Colon (tissue), 2 donors: ENCODE measurements around the gene MACROD1.

Experiments used
- FAIRE-seq: peaks from 2 replicates; lab custom pipeline; 2012; peaks lifted over from hg19 to GRCh38; lab: Jason Lieb, UNC
- donor health status: control.
- donor health status: control.

MACROD1 gene

DNA sequence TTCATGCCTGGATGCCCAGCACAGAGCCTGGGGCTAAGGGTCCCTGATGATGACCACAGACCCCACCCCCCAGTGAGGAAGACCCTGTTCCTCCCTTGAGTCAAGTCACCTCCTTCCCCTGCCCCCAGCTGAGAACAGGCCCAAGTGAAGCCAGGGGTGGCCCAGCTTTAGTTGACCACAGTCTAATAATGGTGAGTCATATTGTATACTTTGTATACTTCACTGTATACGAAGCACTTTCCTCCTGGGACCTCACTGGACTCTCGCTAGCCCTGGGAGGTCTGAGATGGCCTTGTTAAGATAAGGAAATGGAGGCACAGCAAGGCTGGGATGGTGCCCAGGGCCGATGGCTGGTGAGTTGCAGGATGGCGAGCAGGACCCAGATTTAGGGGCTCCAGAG lies 133.9 kb downstream of the MACROD1 start:
- no peak for FAIRE-seq

GRCh38 chr11:64031001-64031400 lies 134.9 kb downstream of the MACROD1 start:
- FAIRE-seq: no peak

- no peak for FAIRE-seq
These were observed 136.1 kb downstream of the MACROD1 start for GRCh38 chr11:64029773-64030172.

GRCh38 chr11:64028398-64029115 lies 137.4 kb downstream of the MACROD1 start:
- no peak for FAIRE-seq

DNA sequence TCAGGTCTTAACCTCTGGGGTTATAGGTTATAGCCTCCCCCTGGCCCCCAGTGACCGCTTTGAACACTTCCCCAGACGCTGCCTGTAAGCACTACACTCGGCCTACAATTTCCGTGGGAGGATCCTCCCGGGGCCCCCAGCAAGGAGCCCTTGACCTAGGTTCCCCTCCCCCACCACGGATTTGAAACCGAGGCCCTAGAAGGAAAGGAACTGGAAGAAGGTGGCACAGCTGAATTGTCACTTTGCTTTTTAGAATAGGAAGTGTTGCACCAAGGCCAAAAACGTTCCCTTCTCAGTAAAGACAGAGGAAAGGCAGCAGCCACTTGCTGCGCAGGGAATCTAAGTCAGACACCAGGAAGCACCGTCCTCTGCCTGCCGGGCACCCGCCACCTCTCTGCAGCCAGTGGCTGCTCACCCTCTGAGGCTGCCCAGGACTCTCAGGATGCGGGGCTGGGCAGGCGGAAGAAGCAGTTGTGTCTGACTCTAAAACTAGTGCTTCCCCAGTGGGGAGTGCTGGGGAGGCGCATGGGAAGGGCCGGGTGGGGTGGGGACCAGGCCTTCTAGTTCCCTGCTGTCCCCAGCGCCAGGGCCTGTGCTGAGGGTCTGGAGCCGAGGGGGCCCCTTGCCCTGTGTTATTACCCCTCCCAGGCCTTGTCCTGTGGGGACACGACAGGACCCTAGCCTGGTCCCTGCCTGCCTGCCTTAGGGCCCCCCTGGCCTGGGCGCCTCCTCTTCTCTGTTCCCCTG lies 138.1 kb downstream of the MACROD1 start:
- no peak for FAIRE-seq

- FAIRE-seq: no peak
These were observed 139.2 kb downstream of the MACROD1 start for GRCh38 chr11:64026575-64027205.

DNA sequence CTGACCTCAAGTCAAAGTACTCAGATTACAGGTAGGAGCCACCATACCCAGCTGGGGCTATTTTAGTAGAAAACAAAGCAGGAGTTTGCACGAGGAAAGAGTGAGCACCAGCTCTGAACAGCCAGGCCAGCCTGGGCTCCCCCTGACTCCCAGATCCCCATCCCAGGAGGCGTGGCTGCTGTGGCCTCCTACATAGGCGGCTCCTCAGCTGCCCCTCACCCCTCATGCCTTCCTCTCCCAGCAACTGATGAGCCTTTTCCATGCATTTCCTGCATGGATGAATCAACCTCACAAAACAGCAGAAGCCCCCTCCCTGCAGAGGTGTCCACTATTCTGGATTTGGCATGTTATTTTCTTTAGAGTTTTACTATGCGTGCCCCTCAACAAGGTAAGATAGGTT lies 140.7 kb downstream of the MACROD1 start:
- FAIRE-seq: no peak

DNA sequence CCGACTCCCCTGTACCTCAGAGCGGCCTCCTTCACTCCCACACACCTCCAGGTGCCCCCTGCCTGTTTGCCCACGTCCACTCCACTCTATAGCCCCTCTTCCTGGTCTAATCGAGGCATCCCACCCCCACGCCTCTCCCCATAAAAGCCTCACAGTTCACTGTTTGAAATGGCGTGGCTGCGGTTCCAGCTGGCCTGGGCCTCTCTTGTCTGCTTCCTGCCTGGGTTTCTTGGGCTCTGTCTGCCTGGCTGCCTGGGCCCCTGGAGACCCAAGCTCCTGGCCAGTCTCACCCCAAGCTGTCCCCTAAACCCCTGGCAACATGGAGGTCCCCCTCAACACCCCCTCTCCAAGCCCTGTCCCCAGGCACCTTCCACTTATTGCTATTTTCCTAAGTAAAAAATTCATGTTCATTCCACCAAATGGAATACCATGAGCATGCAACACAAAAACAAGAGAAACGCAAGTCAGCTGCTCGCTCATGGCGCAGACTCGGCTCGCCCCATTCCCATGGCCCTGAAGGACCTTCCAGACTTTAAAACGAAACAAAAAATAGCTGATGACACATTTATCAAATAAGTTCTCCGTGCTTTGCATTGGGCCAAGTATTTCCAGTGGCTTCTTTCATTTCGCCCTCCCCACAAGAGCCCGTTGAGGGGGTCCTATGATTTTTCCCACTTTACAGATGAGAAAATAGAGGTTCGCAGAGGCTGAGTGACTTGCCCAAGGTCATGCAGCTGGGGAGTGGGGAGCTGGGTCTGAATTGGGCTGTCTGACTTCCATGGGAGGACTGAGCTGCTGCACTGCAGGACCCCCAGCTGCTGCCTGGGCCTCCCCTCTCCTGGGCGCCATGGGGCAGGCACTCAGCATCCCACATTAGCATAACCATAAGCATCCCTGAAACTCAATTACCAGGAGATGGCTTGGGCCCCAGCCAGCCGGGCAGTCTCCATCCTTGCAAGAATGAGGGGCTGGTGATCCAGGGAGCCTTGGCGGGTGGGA lies 141.9 kb downstream of the MACROD1 start:
- no peak for FAIRE-seq

DNA sequence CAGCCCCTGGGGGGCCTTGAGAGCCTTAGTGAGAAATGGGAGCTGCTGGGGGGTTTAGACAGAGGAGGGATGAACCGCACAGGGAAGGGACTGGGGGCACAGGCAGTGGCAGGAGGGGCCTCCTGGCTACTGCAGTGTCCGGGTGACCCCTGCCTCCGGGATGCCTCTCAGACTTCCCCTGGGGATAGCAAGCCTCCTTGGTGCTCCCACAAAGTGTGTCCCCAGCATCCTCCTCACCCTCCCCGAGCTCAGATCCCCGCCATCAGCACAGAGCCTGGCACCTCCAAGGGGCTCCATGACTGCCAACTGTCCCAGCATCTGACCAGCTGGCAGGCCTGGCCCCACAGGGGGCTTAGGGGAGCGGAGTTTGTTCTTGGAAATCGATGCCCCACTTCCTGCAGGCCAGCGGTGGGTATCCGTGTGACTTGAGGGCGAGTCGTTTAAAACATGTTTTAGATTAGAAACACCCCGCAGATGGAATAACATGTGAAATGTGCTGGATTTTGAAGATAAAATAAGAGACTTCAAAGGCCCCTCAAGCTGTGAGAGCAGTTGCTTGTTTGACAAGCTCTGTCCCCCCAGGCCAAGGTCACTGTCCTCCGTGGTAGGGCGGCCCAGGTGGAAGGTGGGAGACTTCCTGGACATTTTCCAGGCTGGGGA lies 143.7 kb downstream of the MACROD1 start:
- no peak for FAIRE-seq

DNA sequence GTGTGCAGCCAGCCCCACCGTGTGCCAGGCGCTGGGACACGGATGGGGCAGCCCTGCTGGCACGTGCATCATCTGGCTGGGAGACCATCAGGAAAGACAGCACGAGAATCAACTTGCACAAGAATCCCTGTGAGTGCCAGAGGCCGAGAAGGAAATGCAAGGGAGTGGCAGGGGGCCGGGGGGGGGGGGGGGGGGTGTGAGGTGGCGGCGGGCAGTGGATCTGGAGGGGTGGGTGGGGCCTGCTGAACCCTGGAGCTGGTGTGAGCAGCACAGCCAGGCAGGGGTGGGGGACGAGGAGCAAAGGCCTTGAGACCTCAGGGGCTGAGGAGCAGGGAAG lies 144.2 kb downstream of the MACROD1 start:
- FAIRE-seq: no peak

- FAIRE-seq: no peak
These were observed 144.7 kb downstream of the MACROD1 start for GRCh38 chr11:64020976-64021756.

DNA sequence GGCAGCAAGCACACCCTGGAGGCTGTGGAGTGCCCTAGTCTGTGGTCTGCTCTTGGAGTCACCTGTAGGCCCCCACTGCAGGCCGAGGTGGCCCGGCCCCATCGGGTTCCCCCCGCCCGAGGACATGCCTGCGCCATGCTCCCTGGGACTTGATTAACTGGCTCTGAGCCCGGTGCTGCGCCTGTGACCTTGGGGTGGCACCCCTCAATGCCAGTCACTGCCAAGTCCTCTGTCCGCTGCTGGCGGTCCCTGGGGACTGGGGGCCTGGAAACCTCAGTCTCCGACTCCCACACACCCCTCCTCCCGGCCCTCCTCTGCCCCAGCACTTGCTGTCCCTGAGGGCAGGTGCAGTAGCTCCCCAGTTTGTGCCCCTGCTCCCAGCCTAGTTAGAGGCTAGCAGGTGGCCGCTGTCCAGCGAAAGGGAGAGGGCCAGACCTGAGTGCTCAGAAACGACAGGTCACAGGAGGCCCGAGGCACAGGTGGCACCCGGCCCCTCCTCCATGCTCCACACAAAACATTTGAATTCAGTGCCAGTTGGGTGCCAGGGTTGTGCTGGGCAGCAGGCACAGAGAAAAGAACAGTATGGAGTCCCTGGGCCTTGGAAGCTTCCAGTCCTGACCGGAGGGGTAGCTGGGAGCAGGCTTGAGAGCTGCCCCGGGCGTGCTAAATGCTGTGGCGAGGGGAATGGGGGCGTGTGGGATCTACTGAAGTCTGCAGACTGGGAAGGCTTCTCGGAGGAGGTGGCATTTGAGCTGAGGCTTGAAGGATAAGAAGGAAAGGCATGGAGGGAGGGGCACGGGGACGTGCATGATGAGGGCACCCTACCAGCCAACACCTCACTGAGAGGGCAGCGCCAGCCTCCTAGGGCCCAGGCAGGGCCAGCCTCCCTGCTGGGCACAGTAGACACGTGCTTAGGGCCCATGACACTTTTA lies 146.5 kb downstream of the MACROD1 start:
- FAIRE-seq: no peak

DNA sequence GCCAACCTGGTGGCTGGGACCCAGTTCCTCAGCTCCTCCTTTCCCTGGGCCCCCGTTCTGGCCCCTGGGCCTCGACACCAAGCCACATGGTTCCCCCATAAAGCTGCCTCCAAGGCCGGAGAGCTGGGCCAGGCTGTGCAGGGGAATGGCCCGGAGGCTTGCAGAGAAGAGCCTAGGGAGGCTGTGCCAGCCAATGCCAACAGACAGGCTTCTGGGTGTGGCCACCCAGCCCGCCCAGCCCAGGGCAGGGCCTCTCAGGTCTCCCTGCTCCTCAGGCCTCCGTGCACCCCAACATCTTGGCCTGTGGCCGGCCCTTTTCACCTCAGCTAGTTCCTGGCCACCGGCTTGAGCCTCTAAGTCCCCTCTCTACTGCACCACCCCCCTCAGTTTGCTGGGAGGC lies 147.6 kb downstream of the MACROD1 start:
- no peak for FAIRE-seq

DNA sequence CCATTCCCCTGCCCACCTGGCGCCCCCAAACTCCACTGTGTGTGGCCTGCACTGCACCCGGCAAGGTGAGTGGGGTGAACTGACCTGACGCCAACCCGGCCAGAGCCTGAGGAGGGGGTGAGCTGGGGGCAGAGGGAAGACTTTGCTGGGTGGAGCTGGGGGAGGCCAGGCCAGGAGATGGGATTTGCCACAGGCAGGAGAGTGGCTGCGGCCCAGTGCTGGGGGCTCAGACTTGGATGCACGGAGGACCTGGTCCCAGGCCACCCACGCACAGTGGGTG lies 148.0 kb downstream of the MACROD1 start:
- FAIRE-seq: no peak

DNA sequence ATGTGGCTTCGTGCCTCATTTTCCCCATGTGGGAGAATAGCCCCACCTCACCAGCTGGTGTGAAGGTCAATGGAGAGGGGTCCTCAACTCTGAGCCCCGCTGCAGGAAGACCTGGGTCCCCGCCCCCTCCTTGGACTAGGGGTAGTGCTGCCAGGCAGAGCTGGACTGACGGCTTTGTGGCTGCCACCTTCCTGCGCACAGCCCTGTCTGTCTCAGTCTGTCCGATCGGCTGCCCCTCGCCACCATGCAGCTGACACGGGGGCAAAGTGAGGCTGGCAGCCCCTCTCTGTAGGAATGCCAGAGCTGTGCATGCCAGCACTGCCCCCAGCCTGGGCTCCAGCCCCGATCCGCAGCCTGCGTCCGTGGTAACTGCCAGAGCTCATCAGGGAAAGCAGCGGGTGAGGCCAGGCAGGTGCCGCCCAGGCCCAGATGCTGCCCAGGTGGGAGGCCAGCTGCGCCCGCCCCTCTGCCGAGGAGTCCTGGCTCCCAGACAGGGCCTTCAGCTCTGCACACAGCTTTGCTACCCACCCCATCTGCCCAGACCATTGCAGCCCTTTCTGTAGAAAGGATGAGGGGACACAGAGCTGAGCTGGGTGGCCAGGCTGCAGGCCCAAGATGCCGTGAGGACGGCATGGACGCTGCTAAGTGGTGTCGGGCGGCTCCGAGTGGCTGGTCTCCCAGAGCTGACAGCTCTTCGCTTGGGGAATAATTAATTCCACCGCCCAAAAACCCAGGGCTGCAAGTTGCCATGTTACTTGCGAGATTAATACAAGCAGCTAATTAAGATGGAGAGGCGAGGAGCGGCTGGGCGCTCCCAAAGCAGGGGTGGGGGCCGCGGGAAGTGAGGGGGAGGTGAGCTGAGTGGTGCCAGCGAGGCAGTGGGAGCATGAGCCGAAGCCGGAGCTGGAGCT lies 149.7 kb downstream of the MACROD1 start:
- FAIRE-seq: no peak

GRCh38 chr11:64015510-64015909 lies 150.4 kb downstream of the MACROD1 start:
- FAIRE-seq: no peak

DNA sequence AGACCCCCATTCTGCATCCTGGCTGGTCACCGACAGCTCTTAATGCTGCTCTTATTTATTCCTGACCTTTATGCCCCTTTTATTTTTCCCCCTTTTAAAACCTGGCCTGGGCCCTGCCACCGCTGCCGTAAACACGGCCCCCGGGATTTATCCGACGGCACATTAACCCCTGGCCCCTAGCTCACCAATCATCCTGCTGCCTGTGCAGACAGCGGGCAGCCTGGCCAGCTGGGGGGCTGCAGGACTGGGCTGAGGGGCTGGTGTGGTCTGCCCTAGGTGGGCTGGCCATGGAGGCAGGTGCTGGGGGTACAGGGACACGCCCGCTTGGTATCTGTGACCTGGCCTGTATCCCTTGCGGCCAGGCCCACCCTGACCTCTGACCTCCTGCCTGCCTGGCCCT lies 151.6 kb downstream of the MACROD1 start:
- FAIRE-seq: no peak

- no peak for FAIRE-seq
These were observed 152.6 kb downstream of the MACROD1 start for GRCh38 chr11:64013141-64013896.
